ENCODE data around the gene NEDD4L. TPM values are rescaled to one million over a fixed set of nuclear protein-coding genes. Genes with fewer than 3 reads are reported as not detected.
A peak's percentile ranks its signal among the peaks of the same experiment; 100 is the strongest.

NEDD4L gene
- total RNA-seq, 1 donor from 2014 or later: 209 TPM

GRCh38 chr18:58315041-58315440 is 271.0 kb downstream of the NEDD4L start:
- H3K4me1 Mint-ChIP-seq (ENCODE audit: low read depth, unreplicated experiment): peaks cover 29% of the 10 kb centered on the region
- no peak overlapping the region for H3K4me3 Mint-ChIP-seq (ENCODE audit: unreplicated experiment)
- no peak for DNase-seq
- peak overlapping the region; percentile 62 for H3K27ac Mint-ChIP-seq (ENCODE audit: unreplicated experiment)
- peaks cover 2% of the 10 kb centered on the region for H3K9me3 Mint-ChIP-seq (ENCODE audit: unreplicated experiment)
- TF ChIP-seq, protein P1, sequence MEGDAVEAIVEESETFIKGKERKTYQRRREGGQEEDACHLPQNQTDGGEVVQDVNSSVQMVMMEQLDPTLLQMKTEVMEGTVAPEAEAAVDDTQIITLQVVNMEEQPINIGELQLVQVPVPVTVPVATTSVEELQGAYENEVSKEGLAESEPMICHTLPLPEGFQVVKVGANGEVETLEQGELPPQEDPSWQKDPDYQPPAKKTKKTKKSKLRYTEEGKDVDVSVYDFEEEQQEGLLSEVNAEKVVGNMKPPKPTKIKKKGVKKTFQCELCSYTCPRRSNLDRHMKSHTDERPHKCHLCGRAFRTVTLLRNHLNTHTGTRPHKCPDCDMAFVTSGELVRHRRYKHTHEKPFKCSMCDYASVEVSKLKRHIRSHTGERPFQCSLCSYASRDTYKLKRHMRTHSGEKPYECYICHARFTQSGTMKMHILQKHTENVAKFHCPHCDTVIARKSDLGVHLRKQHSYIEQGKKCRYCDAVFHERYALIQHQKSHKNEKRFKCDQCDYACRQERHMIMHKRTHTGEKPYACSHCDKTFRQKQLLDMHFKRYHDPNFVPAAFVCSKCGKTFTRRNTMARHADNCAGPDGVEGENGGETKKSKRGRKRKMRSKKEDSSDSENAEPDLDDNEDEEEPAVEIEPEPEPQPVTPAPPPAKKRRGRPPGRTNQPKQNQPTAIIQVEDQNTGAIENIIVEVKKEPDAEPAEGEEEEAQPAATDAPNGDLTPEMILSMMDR (IDR thresholded peaks at IDR 0.05; ENCODE audit: partially characterized antibody, unreplicated experiment): no peak
- H3K27me3 Mint-ChIP-seq (ENCODE audit: unreplicated experiment): peaks cover 8% of the 10 kb centered on the region
- H3K36me3 Mint-ChIP-seq (ENCODE audit: unreplicated experiment): no peaks in the 10 kb centered on the region

GRCh38 chr18:58315739-58316215 is 271.8 kb downstream of the NEDD4L start:
- DNase-seq: no peak
- Mint-ChIP-seq H3K27ac (ENCODE audit: unreplicated experiment) (peak overlapping the region; percentile 30), H3K36me3 (ENCODE audit: unreplicated experiment) (no peaks in the 10 kb centered on the region), H3K4me3 (ENCODE audit: unreplicated experiment) (no peak overlapping the region), H3K4me1 (ENCODE audit: low read depth, unreplicated experiment) (peaks cover 23% of the 10 kb centered on the region), H3K27me3 (ENCODE audit: unreplicated experiment) (peaks cover 8% of the 10 kb centered on the region), H3K9me3 (ENCODE audit: unreplicated experiment) (peaks cover 2% of the 10 kb centered on the region)
- TF ChIP-seq, protein P1 (IDR thresholded peaks at IDR 0.05; ENCODE audit: partially characterized antibody, unreplicated experiment): no peak

DNA sequence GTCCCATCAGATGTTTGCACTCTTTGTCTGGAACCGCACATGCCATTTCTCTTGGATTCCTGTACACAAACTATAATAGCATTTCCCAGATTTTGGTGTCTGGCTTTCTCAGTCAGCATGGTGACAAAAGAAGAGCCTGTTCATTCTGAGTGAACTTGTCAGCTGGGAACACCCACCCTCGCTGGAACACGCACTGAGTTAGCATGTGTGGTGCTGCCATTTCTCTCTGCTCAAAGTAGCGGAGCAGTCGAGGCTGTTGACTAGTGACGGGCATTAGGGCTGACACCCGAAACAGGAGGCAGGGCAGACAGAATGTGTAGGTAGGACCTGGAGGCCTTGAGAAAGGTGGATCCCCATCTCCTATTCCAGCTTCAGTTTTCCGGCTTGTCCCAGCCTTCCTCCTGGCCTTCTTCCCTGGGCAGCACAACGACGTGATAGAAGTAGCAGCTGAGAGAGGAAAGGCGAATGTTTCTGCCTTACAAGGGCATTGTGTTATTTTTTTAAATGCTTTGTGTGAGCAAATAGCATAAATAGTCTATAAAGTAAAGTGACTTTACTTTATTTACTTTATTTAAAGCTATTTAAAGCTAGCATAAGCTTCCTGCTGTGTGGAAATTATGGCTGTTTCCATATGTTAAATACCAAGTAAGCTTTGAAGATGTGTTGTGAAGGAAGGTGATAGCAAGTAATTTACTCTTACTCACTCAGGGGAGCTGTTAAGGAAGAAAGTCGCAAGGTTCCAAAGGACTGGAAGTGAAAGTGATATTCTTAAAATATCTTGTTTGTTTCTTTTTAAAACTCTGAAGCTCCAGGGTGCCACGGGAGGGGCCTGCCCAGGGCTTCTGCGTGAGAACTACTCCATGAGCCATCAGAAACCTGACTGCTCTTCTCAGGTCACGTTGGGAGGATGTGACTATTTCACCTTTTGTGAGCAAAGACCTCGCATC is 272.6 kb downstream of the NEDD4L start:
- Mint-ChIP-seq H3K27ac (ENCODE audit: unreplicated experiment) (no peak overlapping the region), H3K4me3 (ENCODE audit: unreplicated experiment) (no peak overlapping the region), H3K36me3 (ENCODE audit: unreplicated experiment) (no peaks in the 10 kb centered on the region), H3K9me3 (ENCODE audit: unreplicated experiment) (peaks cover 2% of the 10 kb centered on the region), H3K4me1 (ENCODE audit: low read depth, unreplicated experiment) (peaks cover 22% of the 10 kb centered on the region), H3K27me3 (ENCODE audit: unreplicated experiment) (peaks cover 8% of the 10 kb centered on the region)
- TF ChIP-seq, protein P1 (IDR thresholded peaks at IDR 0.05; ENCODE audit: partially characterized antibody, unreplicated experiment): no peak
- DNase-seq: no peak

GRCh38 chr18:58319719-58320118 is 275.7 kb downstream of the NEDD4L start:
- TF ChIP-seq, protein P1 (IDR thresholded peaks at IDR 0.05; ENCODE audit: partially characterized antibody, unreplicated experiment): no peak
- Mint-ChIP-seq H3K4me3 (ENCODE audit: unreplicated experiment) (no peak overlapping the region), H3K4me1 (ENCODE audit: low read depth, unreplicated experiment) (peaks cover 32% of the 10 kb centered on the region), H3K36me3 (ENCODE audit: unreplicated experiment) (no peaks in the 10 kb centered on the region), H3K27me3 (ENCODE audit: unreplicated experiment) (peaks cover 8% of the 10 kb centered on the region), H3K9me3 (ENCODE audit: unreplicated experiment) (no peaks in the 10 kb centered on the region), H3K27ac (ENCODE audit: unreplicated experiment) (no peak overlapping the region)
- no peak for DNase-seq
